HCT116 (cell line): ENCODE results near the gene RGS6. TPM values are rescaled to one million over a fixed set of nuclear protein-coding genes. Genes with fewer than 3 reads are reported as not detected.

Experiments
- ATAC-seq: fragments of 200-7000 bp; cut with Tn5 transposase; 2 replicates; pipeline ENCODE4 v1.9.1; 2020; ENCODE audit warnings: mild to moderate bottlenecking, moderate library complexity
- BruUV-seq: library from RNA; stranded (reverse); fragments of 400-500 nt; replicated peaks from 2 replicates; lab custom pipeline; 2021; lab: Mats Ljungman, UMichigan
- CTCF ChIA-PET: fragments of 300-600 bp; sonication (Branson Sonifier 250); formaldehyde crosslinking; loops from one replicate; lab custom pipeline; 2021; ENCODE audit warnings: antibody characterized with exemption; lab: Charles Lee
- POLR2A ChIA-PET: fragments of 300-600, 350-600 bp; sonication (Branson Sonifier 250); formaldehyde crosslinking; loops from one replicate; lab custom pipeline; 2021; ENCODE audit warnings: antibody characterized with exemption; lab: Charles Lee
- RAD21 ChIA-PET, 2 experiments: fragments of 300-600 bp; sonication (Branson Sonifier 250); formaldehyde crosslinking; loops; one replicate each; lab custom pipeline; 2023; ENCODE audit warnings: low total read pairs in 2 of 2; ENCODE audit not compliant: uncharacterized antibody in 2 of 2, unreplicated experiment in 2 of 2, low non-redundant PET in 1 of 2; lab: Charles Lee
- DNase-seq: peaks from one replicate; pipeline ENCODE4 v3.0.0-alpha.2; 2010; ENCODE audit warnings: low read depth, low spot score
- H2AFZ ChIP-seq: fragments of 200-600 bp; shearing (Covaris generic), sonication (generic); 2 replicates; pipeline ENCODE4 v1.6.1; 2017; ENCODE audit warnings: low read depth, mixed run types, mixed read lengths, antibody characterized with exemption, low read length; ENCODE audit not compliant: poor library complexity, severe bottlenecking
- H3K27ac ChIP-seq: 2 replicates; pipeline ENCODE4 v1.5.1; 2012; ENCODE audit warnings: low read depth, low read length
- H3K27me3 ChIP-seq: fragments of 200-600 bp; sonication (generic); 2 replicates; pipeline ENCODE4 v1.6.1; 2016; ENCODE audit warnings: mixed run types, low read length, mixed read lengths; ENCODE audit not compliant: insufficient read depth
- H3K36me3 ChIP-seq, 2 experiments: fragments of 200-500 bp in 1 of 2; fragments of 200-600 bp in 1 of 2; sonication (Bioruptor generic) in 1 of 2; sonication (generic) in 1 of 2; 2 replicates each; pipeline versions ENCODE4 v1.5.1 to v1.6.1; 2014 to 2016; ENCODE audit warnings: low read length in 2 of 2, inconsistent platforms in 1 of 2, mixed read lengths in 1 of 2, mixed run types in 1 of 2; ENCODE audit not compliant: insufficient read depth in 2 of 2, control insufficient read depth in 1 of 2
- H3K4me1 ChIP-seq, 2 experiments: fragments of 200-600 bp in 1 of 2; sonication (generic) in 1 of 2; 2 replicates each; pipeline versions ENCODE4 v1.5.1 to v1.6.1; 2012 to 2017; ENCODE audit warnings: low read length in 2 of 2, inconsistent platforms in 1 of 2, mild to moderate bottlenecking in 1 of 2, mixed read lengths in 1 of 2, mixed run types in 1 of 2, moderate library complexity in 1 of 2; ENCODE audit not compliant: insufficient read depth in 2 of 2, control insufficient read depth in 1 of 2
- H3K4me2 ChIP-seq: fragments of 200-600 bp; sonication (generic); 2 replicates; pipeline ENCODE4 v1.6.1; 2017; ENCODE audit warnings: mixed run types, low read length, mixed read lengths
- H3K4me3 ChIP-seq, 2 experiments: fragments of 200-600 bp in 1 of 2; sonication (generic) in 1 of 2; replicated peaks in 1 of 2; 2 replicates each; pipeline ENCODE4 v1.5.1; 2011 to 2016; ENCODE audit warnings: low read length in 2 of 2, control low read depth in 1 of 2, low read depth in 1 of 2, mild to moderate bottlenecking in 1 of 2, mixed read lengths in 1 of 2, mixed run types in 1 of 2
- H3K79me2 ChIP-seq: fragments of 200-600 bp; sonication (generic); 2 replicates; pipeline ENCODE4 v1.6.1; 2017; ENCODE audit warnings: mild to moderate bottlenecking, mixed run types, low read length, moderate library complexity, mixed read lengths; ENCODE audit not compliant: insufficient read depth
- H3K9ac ChIP-seq: fragments of 200-600 bp; sonication (generic); 2 replicates; pipeline ENCODE4 v1.6.1; 2016; ENCODE audit warnings: low read length, mixed read lengths
- H3K9me2 ChIP-seq: fragments of 200-600 bp; sonication (generic), shearing (Covaris generic); 2 replicates; pipeline ENCODE4 v1.6.1; 2017; ENCODE audit warnings: mixed run types, mild to moderate bottlenecking, moderate library complexity; ENCODE audit not compliant: insufficient read depth
- H3K9me3 ChIP-seq, 2 experiments: fragments of 200-500 bp in 1 of 2; fragments of 200-600 bp in 1 of 2; sonication (Bioruptor generic) in 1 of 2; sonication (generic) in 1 of 2; 2 replicates each; pipeline ENCODE4 v1.6.1; 2014 to 2017; ENCODE audit warnings: low read length in 2 of 2, mixed read lengths in 2 of 2, inconsistent platforms in 1 of 2, low read depth in 1 of 2, mild to moderate bottlenecking in 1 of 2, mixed run types in 1 of 2, moderate library complexity in 1 of 2; ENCODE audit not compliant: control insufficient read depth in 1 of 2, insufficient read depth in 1 of 2
- H4K20me1 ChIP-seq: fragments of 200-600 bp; sonication (generic), shearing (Covaris generic); 2 replicates; pipeline ENCODE4 v1.6.1; 2017; ENCODE audit warnings: mixed run types, mild to moderate bottlenecking, moderate library complexity; ENCODE audit not compliant: insufficient read depth
- EZH2 ChIP-seq: fragments of 200-600 bp; sonication (generic); IDR thresholded peaks from 2 replicates; pipeline ENCODE4 v1.6.1; 2017; ENCODE audit warnings: antibody characterized with exemption, mixed run types
- FOSL1 ChIP-seq: IDR thresholded peaks from 2 replicates; pipeline ENCODE4 v1.6.1; 2012; ENCODE audit warnings: low read depth
- JUND ChIP-seq: IDR thresholded peaks from 2 replicates; pipeline ENCODE4 v1.6.1; 2012
- POLR2A ChIP-seq: IDR thresholded peaks from 2 replicates; pipeline ENCODE4 v1.7.0; 2011; ENCODE audit warnings: borderline replicate concordance; ENCODE audit not compliant: insufficient read depth, insufficient read length; ENCODE audit errors: extremely low read depth
- POLR2AphosphoS5 ChIP-seq: IDR thresholded peaks from 2 replicates; pipeline ENCODE4 v1.6.1; 2011; ENCODE audit warnings: mild to moderate bottlenecking, low read depth, low read length, moderate library complexity
- SP1 ChIP-seq: IDR thresholded peaks from 2 replicates; pipeline ENCODE4 v1.6.1; 2012; ENCODE audit warnings: low read depth
- TCF7L2 ChIP-seq: IDR thresholded peaks from 2 replicates; pipeline ENCODE4 v1.7.0; 2011; ENCODE audit warnings: borderline replicate concordance, inconsistent platforms; ENCODE audit not compliant: insufficient read depth, insufficient read length; ENCODE audit errors: extremely low read depth
- YY1 ChIP-seq: IDR thresholded peaks from 2 replicates; pipeline ENCODE4 v1.6.1; 2011; ENCODE audit warnings: low read length, low read depth, moderate library complexity, mild to moderate bottlenecking; ENCODE audit not compliant: insufficient replicate concordance; ENCODE audit errors: extremely low read depth
- ZBTB33 ChIP-seq: IDR thresholded peaks from 2 replicates; pipeline ENCODE4 v1.6.1; 2011; ENCODE audit warnings: mild to moderate bottlenecking, low read length, moderate library complexity; ENCODE audit not compliant: insufficient replicate concordance; ENCODE audit errors: extremely low read depth
- intact Hi-C: fragments of 100-400 bp; cut with micrococcal nuclease; formaldehyde crosslinking; loops from 2 replicates; pipeline ENCODE4 v1.10.0; 2022
- total RNA-seq: library from RNA; stranded (reverse); gene quantifications from one replicate; pipeline ENCODE4 v1.2.1, GENCODE V29; 2021; ENCODE audit not compliant: unreplicated experiment
- TF ChIP-seq, protein P1 (sequence below): IDR thresholded peaks from 2 replicates; pipeline ENCODE4 v1.6.1; 2012; ENCODE audit warnings: low read depth
- TF ChIP-seq, protein P2 (sequence below): IDR thresholded peaks from 2 replicates; pipeline ENCODE4 v1.6.1; 2012
- TF ChIP-seq, protein P3 (sequence below): IDR thresholded peaks from 2 replicates; pipeline ENCODE4 v1.6.1; 2012

The RGS6 gene
- total RNA-seq, 1 experiment from 2014 or later, result 4.7 TPM

DNA sequence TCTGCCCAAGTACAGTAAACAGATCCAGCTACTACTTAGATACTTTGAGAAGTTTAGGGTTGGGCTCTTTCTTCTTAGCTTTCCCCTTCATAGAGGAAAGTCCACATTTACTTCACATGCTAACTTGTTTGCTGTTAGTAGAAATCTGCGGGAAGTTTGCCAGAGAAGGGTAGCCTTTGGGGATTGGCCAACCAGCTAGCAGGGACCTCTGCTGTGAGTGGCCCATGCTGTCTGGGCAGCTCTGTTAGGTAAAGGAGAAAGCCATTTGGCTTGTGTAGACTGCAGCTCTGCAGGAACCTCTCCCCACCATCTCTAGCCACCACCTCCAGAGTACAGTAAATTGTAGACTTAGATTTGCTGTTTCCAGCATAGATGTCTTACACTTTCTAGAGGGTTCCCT lies 193.9 kb downstream of the RGS6 start:
- H4K20me1 ChIP-seq, result no peaks in the 10 kb centered on the region
- H3K9ac ChIP-seq, result no peak overlapping the region
- TF ChIP-seq TCF7L2 (no peak), POLR2A (no peak), ZBTB33 (no peak), SP1 (no peak), YY1 (no peak), EZH2 (no peak), POLR2AphosphoS5 (no peak)
- H3K4me2 ChIP-seq, result no peak overlapping the region
- H3K4me3 ChIP-seq, result no peak overlapping the region
- DNase-seq (no peak), ATAC-seq (no peak)
- no peaks in the 10 kb centered on the region for H3K4me1 ChIP-seq
- ChIA-PET CTCF (no interaction called here), POLR2A (no interaction called here), RAD21 (no interaction called here)
- BruUV-seq, result no TSS peak
- H3K27me3 ChIP-seq, result peaks cover 4% of the 10 kb centered on the region; the same call in 1 of the 2 replicates
- no peaks in the 10 kb centered on the region for H3K9me2 ChIP-seq
- no peaks in the 10 kb centered on the region for H3K79me2 ChIP-seq
- no peak overlapping the region for H3K27ac ChIP-seq
- no peak overlapping the region for H2AFZ ChIP-seq
- no peaks in the 10 kb centered on the region for H3K9me3 ChIP-seq
- no peaks in the 10 kb centered on the region for H3K36me3 ChIP-seq
- intact Hi-C loops, result no loop called here

DNA sequence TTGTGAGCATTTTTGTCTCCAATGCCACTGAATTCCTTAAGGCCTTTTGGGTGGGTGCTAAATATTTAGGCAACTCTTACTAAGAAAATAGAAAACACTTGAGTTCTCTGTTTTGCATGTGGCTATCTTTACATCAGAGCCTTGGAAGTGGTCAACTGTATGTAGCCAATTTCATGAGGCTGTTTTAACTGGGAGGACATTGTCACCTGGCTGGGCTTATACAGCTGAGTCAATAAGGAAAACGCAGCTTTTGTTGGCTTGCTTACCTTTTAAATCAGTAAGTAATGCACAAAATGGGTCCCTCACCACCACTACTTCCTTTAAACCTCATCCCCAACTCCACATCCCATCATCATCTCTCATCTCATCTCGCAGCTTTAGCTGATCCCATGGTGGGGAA lies 194.3 kb downstream of the RGS6 start:
- ATAC-seq (no peak), DNase-seq (no peak)
- H3K4me3 ChIP-seq, result no peak overlapping the region
- ChIA-PET RAD21 (no interaction called here), CTCF (no interaction called here), POLR2A (no interaction called here)
- no peak overlapping the region for H3K27ac ChIP-seq
- no peak overlapping the region for H3K9ac ChIP-seq
- no peaks in the 10 kb centered on the region for H4K20me1 ChIP-seq
- H3K9me3 ChIP-seq, result no peaks in the 10 kb centered on the region
- H3K36me3 ChIP-seq, result no peaks in the 10 kb centered on the region
- no peaks in the 10 kb centered on the region for H3K9me2 ChIP-seq
- H3K4me2 ChIP-seq, result no peak overlapping the region
- BruUV-seq, result no TSS peak
- H3K27me3 ChIP-seq, result peaks cover 4% of the 10 kb centered on the region; the same call in 1 of the 2 replicates
- no peaks in the 10 kb centered on the region for H3K4me1 ChIP-seq
- intact Hi-C loops, result no loop called here
- TF ChIP-seq SP1 (no peak), POLR2AphosphoS5 (no peak), JUND (no peak), TCF7L2 (no peak), POLR2A (no peak), YY1 (no peak), FOSL1 (no peak)
- TF ChIP-seq, protein P1, sequence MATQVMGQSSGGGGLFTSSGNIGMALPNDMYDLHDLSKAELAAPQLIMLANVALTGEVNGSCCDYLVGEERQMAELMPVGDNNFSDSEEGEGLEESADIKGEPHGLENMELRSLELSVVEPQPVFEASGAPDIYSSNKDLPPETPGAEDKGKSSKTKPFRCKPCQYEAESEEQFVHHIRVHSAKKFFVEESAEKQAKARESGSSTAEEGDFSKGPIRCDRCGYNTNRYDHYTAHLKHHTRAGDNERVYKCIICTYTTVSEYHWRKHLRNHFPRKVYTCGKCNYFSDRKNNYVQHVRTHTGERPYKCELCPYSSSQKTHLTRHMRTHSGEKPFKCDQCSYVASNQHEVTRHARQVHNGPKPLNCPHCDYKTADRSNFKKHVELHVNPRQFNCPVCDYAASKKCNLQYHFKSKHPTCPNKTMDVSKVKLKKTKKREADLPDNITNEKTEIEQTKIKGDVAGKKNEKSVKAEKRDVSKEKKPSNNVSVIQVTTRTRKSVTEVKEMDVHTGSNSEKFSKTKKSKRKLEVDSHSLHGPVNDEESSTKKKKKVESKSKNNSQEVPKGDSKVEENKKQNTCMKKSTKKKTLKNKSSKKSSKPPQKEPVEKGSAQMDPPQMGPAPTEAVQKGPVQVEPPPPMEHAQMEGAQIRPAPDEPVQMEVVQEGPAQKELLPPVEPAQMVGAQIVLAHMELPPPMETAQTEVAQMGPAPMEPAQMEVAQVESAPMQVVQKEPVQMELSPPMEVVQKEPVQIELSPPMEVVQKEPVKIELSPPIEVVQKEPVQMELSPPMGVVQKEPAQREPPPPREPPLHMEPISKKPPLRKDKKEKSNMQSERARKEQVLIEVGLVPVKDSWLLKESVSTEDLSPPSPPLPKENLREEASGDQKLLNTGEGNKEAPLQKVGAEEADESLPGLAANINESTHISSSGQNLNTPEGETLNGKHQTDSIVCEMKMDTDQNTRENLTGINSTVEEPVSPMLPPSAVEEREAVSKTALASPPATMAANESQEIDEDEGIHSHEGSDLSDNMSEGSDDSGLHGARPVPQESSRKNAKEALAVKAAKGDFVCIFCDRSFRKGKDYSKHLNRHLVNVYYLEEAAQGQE, result no peak
- TF ChIP-seq, protein P2, sequence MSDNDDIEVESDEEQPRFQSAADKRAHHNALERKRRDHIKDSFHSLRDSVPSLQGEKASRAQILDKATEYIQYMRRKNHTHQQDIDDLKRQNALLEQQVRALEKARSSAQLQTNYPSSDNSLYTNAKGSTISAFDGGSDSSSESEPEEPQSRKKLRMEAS, result no peak
- TF ChIP-seq, protein P3, sequence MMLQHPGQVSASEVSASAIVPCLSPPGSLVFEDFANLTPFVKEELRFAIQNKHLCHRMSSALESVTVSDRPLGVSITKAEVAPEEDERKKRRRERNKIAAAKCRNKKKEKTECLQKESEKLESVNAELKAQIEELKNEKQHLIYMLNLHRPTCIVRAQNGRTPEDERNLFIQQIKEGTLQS, result no peak
- H3K79me2 ChIP-seq, result no peaks in the 10 kb centered on the region
- no peak overlapping the region for H2AFZ ChIP-seq
